22Rv1 (cell line): Measurements from ENCODE around the gene ERGIC1.

ENCODE experiments used
- ZFX ChIP-seq: fragments of 450-650 bp; IDR thresholded peaks from 2 replicates; pipeline ENCODE4 v1.6.1; 2017; ENCODE audit warnings: antibody characterized with exemption, borderline replicate concordance
- TF ChIP-seq, protein P1 (sequence below): fragments of 450-650 bp; IDR thresholded peaks from 2 replicates; pipeline ENCODE4 v1.5.1; 2017; ENCODE audit warnings: mild to moderate bottlenecking

DNA sequence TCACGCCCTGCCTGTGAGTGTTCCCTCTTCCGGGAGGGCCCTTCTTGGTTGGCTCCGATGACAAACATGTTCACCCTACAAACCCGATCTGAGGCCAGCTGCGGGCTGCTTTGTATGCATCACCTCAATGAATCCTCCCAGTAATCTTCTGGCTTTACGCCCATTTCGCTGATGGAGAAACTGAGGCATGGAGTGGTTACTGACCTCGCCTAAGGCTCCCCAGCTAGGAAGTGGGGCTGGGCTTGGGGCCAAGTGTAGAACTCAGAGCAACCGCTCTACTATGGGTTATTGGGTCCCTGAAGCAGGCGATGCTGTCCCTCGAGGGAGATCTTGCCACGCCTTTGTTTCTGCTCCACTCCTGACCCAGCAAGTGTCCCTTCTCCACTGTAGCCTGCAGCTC, 86.9 kb downstream of the ERGIC1 start:
- TF ChIP-seq, protein P1, sequence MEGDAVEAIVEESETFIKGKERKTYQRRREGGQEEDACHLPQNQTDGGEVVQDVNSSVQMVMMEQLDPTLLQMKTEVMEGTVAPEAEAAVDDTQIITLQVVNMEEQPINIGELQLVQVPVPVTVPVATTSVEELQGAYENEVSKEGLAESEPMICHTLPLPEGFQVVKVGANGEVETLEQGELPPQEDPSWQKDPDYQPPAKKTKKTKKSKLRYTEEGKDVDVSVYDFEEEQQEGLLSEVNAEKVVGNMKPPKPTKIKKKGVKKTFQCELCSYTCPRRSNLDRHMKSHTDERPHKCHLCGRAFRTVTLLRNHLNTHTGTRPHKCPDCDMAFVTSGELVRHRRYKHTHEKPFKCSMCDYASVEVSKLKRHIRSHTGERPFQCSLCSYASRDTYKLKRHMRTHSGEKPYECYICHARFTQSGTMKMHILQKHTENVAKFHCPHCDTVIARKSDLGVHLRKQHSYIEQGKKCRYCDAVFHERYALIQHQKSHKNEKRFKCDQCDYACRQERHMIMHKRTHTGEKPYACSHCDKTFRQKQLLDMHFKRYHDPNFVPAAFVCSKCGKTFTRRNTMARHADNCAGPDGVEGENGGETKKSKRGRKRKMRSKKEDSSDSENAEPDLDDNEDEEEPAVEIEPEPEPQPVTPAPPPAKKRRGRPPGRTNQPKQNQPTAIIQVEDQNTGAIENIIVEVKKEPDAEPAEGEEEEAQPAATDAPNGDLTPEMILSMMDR, result no peak
- no peak for TF ChIP-seq ZFX
